Common myeloid progenitor, CD34-positive (primary cell): ENCODE results near the gene CCDC59.

Experiments used
- CTCF ChIA-PET: fragments of 350-600 bp; sonication (Branson Sonifier 250); formaldehyde crosslinking; loops from one replicate; lab custom pipeline; 2021; ENCODE audit warnings: antibody characterized with exemption; lab: Charles Lee
- POLR2A ChIA-PET: fragments of 350-600 bp; sonication (Branson Sonifier 250); formaldehyde crosslinking; loops from one replicate; lab custom pipeline; 2021; ENCODE audit warnings: antibody characterized with exemption; lab: Charles Lee
- DNase-seq, 3 donors: peaks; one replicate each; pipeline versions ENCODE4 v3.0.0 to v3.0.0-alpha.2; 2013
- H3K27ac ChIP-seq, 2 experiments: 1 replicate in 1 of 2; 2 replicates in 1 of 2; pipeline ENCODE4 v1.7.0; 2013; ENCODE audit warnings: inconsistent platforms in 2 of 2, low read length in 2 of 2, mild to moderate bottlenecking in 2 of 2, low read depth in 1 of 2, moderate library complexity in 1 of 2; ENCODE audit not compliant: severe bottlenecking in 2 of 2, insufficient read depth in 1 of 2, poor library complexity in 1 of 2
- H3K27me3 ChIP-seq, 5 experiments: replicated peaks in 2 of 5; 1 replicate in 3 of 5; 2 replicates in 2 of 5; pipeline versions ENCODE4 v1.6.1 to v1.7.0; 2013; ENCODE audit warnings: low read length in 4 of 5, mild to moderate bottlenecking in 2 of 5, moderate library complexity in 2 of 5, inconsistent platforms in 1 of 5; ENCODE audit not compliant: insufficient read depth in 5 of 5, control insufficient read depth in 4 of 5
- H3K36me3 ChIP-seq, 4 experiments: 1 replicate in 2 of 4; 2 replicates in 2 of 4; pipeline versions ENCODE4 v1.6.1 to v1.7.0; 2013; ENCODE audit warnings: low read length in 3 of 4, control low read depth in 1 of 4, mild to moderate bottlenecking in 1 of 4; ENCODE audit not compliant: control insufficient read depth in 4 of 4, insufficient read depth in 4 of 4
- H3K4me1 ChIP-seq, 4 experiments: 1 replicate in 3 of 4; 2 replicates in 1 of 4; pipeline versions ENCODE4 v1.6.1 to v1.7.1; 2013; ENCODE audit warnings: low read length in 3 of 4, mild to moderate bottlenecking in 3 of 4, control low read depth in 1 of 4, inconsistent platforms in 1 of 4, moderate library complexity in 1 of 4; ENCODE audit not compliant: control insufficient read depth in 4 of 4, insufficient read depth in 4 of 4; ENCODE audit errors: control extremely low read depth in 1 of 4
- H3K4me3 ChIP-seq, 7 experiments: 1 replicate in 4 of 7; 2 replicates in 3 of 7; pipeline versions ENCODE4 v1.5.1 to v1.7.0; 2013; ENCODE audit warnings: mild to moderate bottlenecking in 7 of 7, low read length in 6 of 7, moderate library complexity in 6 of 7, inconsistent platforms in 2 of 7, low read depth in 2 of 7, control low read depth in 1 of 7; ENCODE audit not compliant: insufficient read depth in 4 of 7, control insufficient read depth in 1 of 7; ENCODE audit errors: extremely low read depth in 1 of 7
- H3K9me3 ChIP-seq, 5 experiments: 1 replicate in 4 of 5; 2 replicates in 1 of 5; pipeline versions ENCODE4 v1.6.1 to v1.7.1; 2013; ENCODE audit warnings: low read length in 4 of 5, mild to moderate bottlenecking in 2 of 5, inconsistent platforms in 1 of 5, low read depth in 1 of 5, moderate library complexity in 1 of 5; ENCODE audit not compliant: control insufficient read depth in 4 of 5, insufficient read depth in 2 of 5; ENCODE audit errors: control extremely low read depth in 1 of 5
- WGBS: methylation state at CpG from one replicate; pipeline ENCODE4 v1.1.5; 2013; ENCODE audit not compliant: insufficient coverage; 5-methylcytosine and 5-hydroxymethylcytosine counted together

CCDC59 gene

DNA sequence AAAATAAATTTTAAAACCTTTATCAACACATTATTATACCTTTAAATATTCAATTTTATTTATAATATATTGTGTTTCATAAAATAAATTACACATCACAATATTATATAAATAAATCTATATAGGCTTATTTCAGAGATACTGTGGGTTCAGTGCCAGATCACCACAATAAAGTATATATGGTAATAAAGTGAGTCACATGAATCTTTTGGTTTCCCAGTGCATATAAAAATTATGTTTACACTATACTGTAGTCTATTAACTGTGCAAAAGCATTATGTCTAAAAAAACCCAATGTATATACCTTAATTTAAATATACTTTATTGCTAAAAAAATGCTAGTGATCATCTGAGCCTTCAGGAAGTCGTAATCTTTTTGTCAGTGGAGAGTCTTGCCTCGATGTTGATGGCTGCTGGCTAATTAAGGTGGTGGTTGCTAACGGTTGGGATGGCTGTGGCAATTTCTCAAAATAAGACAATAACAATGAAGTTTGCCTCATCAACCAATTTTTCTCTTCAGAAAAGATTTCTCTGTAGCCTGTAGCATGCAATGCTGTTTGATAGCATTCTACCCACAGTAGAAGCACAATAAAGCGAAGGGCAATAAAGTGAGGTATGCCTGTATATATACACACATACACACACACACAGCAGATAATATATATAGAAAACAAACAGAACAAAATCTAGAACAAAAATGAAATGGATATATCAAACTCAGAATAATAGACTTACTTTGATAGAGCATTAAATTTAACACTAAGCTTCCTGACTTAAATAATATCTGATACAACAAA lies 32.4 kb downstream of the CCDC59 start:
- no peak overlapping the region for H3K27ac ChIP-seq
- H3K4me3 ChIP-seq = no peak overlapping the region
- peaks cover 0 to 4% (median 2%) of the 10 kb centered on the region in 5 experiments for H3K27me3 ChIP-seq
- DNase-seq = no peak
- H3K36me3 ChIP-seq = no peaks in the 10 kb centered on the region
- H3K9me3 ChIP-seq = no peaks in the 10 kb centered on the region
- ChIA-PET POLR2A (no interaction called here), CTCF (interaction anchor here (1.0 to 1.5 kb wide), 2 partner anchors 680 to 682 kb away, joined by 3 to 4 read pairs; no protein-coding TSS in a partner anchor)
- H3K4me1 ChIP-seq = no peaks in the 10 kb centered on the region
- WGBS = no CpG with 5 or more reads among the region's 4 CpGs

DNA sequence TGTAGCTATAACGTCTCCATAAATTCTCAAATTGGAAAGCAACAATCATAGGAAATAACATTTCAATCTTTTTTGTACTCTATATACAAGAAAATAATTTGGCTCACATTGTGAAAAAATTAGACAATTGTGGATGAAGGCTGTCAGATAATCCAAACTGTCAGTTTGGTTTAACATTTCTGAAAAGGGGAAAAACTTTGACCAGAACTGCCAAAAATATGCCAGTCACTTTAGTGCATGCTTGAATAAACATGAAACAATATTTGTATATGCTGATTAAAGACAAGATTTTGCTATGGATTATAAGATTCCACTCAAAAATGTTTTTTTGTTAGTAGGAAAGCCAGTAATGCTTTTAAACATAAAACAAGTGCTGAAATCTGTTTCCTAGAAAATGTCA lies 38.9 kb downstream of the CCDC59 start:
- DNase-seq = no peak
- Histone ChIP-seq H3K9me3 (no peaks in the 10 kb centered on the region), H3K4me1 (no peaks in the 10 kb centered on the region), H3K4me3 (no peak overlapping the region), H3K27me3 (no peaks in the 10 kb centered on the region), H3K27ac (no peak overlapping the region), H3K36me3 (no peaks in the 10 kb centered on the region)
- WGBS = no CpG with 5 or more reads among the region's 1 CpG
- ChIA-PET POLR2A (no interaction called here), CTCF (no interaction called here)

DNA sequence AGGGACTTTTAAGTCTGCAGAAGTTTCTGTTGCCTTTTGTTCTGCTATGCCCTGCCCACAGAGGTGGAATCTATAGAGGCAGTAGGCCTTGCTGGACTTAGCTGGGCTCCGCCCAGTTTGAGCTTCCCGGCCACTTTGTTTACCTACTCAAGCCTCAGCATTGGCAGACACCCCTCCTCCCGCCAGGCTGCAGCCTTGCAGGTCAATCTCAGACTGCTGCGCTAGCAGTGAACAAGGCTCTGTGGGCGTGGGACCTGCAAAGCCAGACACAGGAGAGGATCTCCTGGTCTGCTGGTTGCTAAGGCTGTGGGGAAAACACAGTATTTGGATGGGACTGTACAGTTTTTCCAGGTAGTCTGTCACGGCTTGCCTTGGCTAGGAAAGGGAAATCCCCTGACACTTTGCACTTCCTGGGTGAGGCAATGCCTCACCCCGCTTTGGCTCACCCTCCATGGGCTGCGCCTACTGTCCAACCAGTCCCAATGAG lies 43.7 kb downstream of the CCDC59 start:
- no peak for DNase-seq
- Histone ChIP-seq H3K36me3 (no peaks in the 10 kb centered on the region), H3K4me3 (no peak overlapping the region), H3K27me3 (no peaks in the 10 kb centered on the region), H3K4me1 (no peaks in the 10 kb centered on the region), H3K27ac (no peak overlapping the region), H3K9me3 (no peaks in the 10 kb centered on the region)
- 57% methylated on average over 6 of the region's 8 CpGs for WGBS
- ChIA-PET POLR2A (no interaction called here), CTCF (no interaction called here)
